ENCODE data around the gene FITM1.
A peak's percentile ranks its signal among the peaks of the same experiment; 100 is the strongest.

Gene FITM1

DNA sequence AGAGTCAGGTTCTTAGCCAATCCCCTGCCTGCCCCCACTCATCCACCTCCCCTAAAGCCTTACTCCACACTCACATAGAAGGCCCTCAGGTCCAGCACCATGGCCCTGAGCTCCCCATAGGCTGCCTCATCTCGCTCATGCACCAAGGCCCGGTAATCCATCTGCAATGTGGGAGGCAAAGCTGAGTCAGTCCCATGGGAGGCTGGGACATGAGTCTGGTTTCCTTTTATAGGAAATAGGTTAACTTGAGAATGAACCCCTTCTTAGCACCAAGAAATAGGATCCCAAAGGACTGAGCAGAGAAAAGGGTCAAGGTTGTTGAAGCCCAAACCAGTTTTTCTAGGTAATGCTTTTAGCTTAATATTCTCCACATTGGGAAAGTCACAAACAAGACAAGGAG lies 13.1 kb downstream of the FITM1 start:
- Histone ChIP-seq H3K4me3 (ENCODE audit: low read depth, low read length, poor library complexity, severe bottlenecking) (no peak overlapping the region), H3K36me3 (ENCODE audit: insufficient read depth, low read length) (peaks cover 43% of the 10 kb centered on the region), H3K4me2 (ENCODE audit: low read length) (no peak overlapping the region), H3F3A (ENCODE audit: insufficient read depth, low read length) (no peaks in the 10 kb centered on the region), H3K9me2 (ENCODE audit: low read depth, low read length) (no peaks in the 10 kb centered on the region), H2AFZ (ENCODE audit: low read length) (no peak overlapping the region), H4K20me1 (ENCODE audit: insufficient read depth, low read length) (no peaks in the 10 kb centered on the region), H3K27me3 (ENCODE audit: insufficient read depth, low read length) (no peaks in the 10 kb centered on the region), H3K79me2 (ENCODE audit: insufficient read depth, low read length) (peaks cover 19% of the 10 kb centered on the region), H3K9ac (ENCODE audit: low read length) (no peak overlapping the region), H3K4me1 (ENCODE audit: insufficient read depth, low read length, severe bottlenecking) (peaks cover 37% of the 10 kb centered on the region), H3K27ac (ENCODE audit: low read depth, low read length, poor library complexity, severe bottlenecking) (no peak overlapping the region), H3K9me3 (ENCODE audit: low read length) (no peaks in the 10 kb centered on the region)
- TF ChIP-seq, protein P1, sequence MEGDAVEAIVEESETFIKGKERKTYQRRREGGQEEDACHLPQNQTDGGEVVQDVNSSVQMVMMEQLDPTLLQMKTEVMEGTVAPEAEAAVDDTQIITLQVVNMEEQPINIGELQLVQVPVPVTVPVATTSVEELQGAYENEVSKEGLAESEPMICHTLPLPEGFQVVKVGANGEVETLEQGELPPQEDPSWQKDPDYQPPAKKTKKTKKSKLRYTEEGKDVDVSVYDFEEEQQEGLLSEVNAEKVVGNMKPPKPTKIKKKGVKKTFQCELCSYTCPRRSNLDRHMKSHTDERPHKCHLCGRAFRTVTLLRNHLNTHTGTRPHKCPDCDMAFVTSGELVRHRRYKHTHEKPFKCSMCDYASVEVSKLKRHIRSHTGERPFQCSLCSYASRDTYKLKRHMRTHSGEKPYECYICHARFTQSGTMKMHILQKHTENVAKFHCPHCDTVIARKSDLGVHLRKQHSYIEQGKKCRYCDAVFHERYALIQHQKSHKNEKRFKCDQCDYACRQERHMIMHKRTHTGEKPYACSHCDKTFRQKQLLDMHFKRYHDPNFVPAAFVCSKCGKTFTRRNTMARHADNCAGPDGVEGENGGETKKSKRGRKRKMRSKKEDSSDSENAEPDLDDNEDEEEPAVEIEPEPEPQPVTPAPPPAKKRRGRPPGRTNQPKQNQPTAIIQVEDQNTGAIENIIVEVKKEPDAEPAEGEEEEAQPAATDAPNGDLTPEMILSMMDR (IDR thresholded peaks at IDR 0.05; ENCODE audit: low read length), result no peak
- TF ChIP-seq EZH2 (IDR thresholded peaks at IDR 0.05; ENCODE audit: borderline replicate concordance, low read length), result no peak

GRCh38 chr14:24144451-24144850 lies 14.0 kb downstream of the FITM1 start:
- peaks cover 38% of the 10 kb centered on the region for H3K36me3 ChIP-seq (ENCODE audit: insufficient read depth, low read length)
- no peak overlapping the region for H3K9ac ChIP-seq (ENCODE audit: low read length)
- H3K27me3 ChIP-seq (ENCODE audit: insufficient read depth, low read length), result no peaks in the 10 kb centered on the region
- TF ChIP-seq, protein P1 (IDR thresholded peaks at IDR 0.05; ENCODE audit: low read length), result no peak
- TF ChIP-seq EZH2 (IDR thresholded peaks at IDR 0.05; ENCODE audit: borderline replicate concordance, low read length), result no peak
- peaks cover 33% of the 10 kb centered on the region for H3K4me1 ChIP-seq (ENCODE audit: insufficient read depth, low read length, severe bottlenecking)
- H4K20me1 ChIP-seq (ENCODE audit: insufficient read depth, low read length), result no peaks in the 10 kb centered on the region
- H3K9me3 ChIP-seq (ENCODE audit: low read length), result no peaks in the 10 kb centered on the region
- no peaks in the 10 kb centered on the region for H3F3A ChIP-seq (ENCODE audit: insufficient read depth, low read length)
- no peaks in the 10 kb centered on the region for H3K9me2 ChIP-seq (ENCODE audit: low read depth, low read length)
- H3K27ac ChIP-seq (ENCODE audit: low read depth, low read length, poor library complexity, severe bottlenecking), result no peak overlapping the region
- H2AFZ ChIP-seq (ENCODE audit: low read length), result no peak overlapping the region
- H3K4me2 ChIP-seq (ENCODE audit: low read length), result no peak overlapping the region
- H3K79me2 ChIP-seq (ENCODE audit: insufficient read depth, low read length), result peaks cover 19% of the 10 kb centered on the region
- no peak overlapping the region for H3K4me3 ChIP-seq (ENCODE audit: low read depth, low read length, poor library complexity, severe bottlenecking)

- TF ChIP-seq, protein P1 (IDR thresholded peaks at IDR 0.05; ENCODE audit: low read length), result no peak
- no peak for TF ChIP-seq EZH2 (IDR thresholded peaks at IDR 0.05; ENCODE audit: borderline replicate concordance, low read length)
- H3K9ac ChIP-seq (ENCODE audit: low read length), result peak overlapping the region; percentile 99; the same call in 1 of the 2 replicates
- H2AFZ ChIP-seq (ENCODE audit: low read length), result no peak overlapping the region
- peaks cover 28% of the 10 kb centered on the region for H3K4me1 ChIP-seq (ENCODE audit: insufficient read depth, low read length, severe bottlenecking)
- peaks cover 42% of the 10 kb centered on the region for H3K36me3 ChIP-seq (ENCODE audit: insufficient read depth, low read length)
- no peaks in the 10 kb centered on the region for H3K9me3 ChIP-seq (ENCODE audit: low read length)
- no peaks in the 10 kb centered on the region for H4K20me1 ChIP-seq (ENCODE audit: insufficient read depth, low read length)
- no peaks in the 10 kb centered on the region for H3K9me2 ChIP-seq (ENCODE audit: low read depth, low read length)
- H3K27me3 ChIP-seq (ENCODE audit: insufficient read depth, low read length), result no peaks in the 10 kb centered on the region
- H3F3A ChIP-seq (ENCODE audit: insufficient read depth, low read length), result no peaks in the 10 kb centered on the region
- no peak overlapping the region for H3K27ac ChIP-seq (ENCODE audit: low read depth, low read length, poor library complexity, severe bottlenecking)
- peak overlapping the region; percentile 97 for H3K4me3 ChIP-seq (ENCODE audit: low read depth, low read length, poor library complexity, severe bottlenecking)
- H3K4me2 ChIP-seq (ENCODE audit: low read length), result peak overlapping the region; percentile 98
- H3K79me2 ChIP-seq (ENCODE audit: insufficient read depth, low read length), result peaks cover 13% of the 10 kb centered on the region
Observed at GRCh38 chr14:24145219-24145618, 14.8 kb downstream of the FITM1 start.
